GM12874 (cell line): ENCODE data around the gene NRCAM.

Experiments
- TF ChIP-seq, protein P1 (sequence below): IDR thresholded peaks from 2 replicates; pipeline ENCODE4 v1.5.1; 2011; ENCODE audit warnings: low read depth, mild to moderate bottlenecking, control low read depth, low read length, moderate library complexity; ENCODE audit not compliant: insufficient read depth

The NRCAM gene

GRCh38 chr7:108254259-108254658, 202.0 kb downstream of the NRCAM start:
- TF ChIP-seq, protein P1, sequence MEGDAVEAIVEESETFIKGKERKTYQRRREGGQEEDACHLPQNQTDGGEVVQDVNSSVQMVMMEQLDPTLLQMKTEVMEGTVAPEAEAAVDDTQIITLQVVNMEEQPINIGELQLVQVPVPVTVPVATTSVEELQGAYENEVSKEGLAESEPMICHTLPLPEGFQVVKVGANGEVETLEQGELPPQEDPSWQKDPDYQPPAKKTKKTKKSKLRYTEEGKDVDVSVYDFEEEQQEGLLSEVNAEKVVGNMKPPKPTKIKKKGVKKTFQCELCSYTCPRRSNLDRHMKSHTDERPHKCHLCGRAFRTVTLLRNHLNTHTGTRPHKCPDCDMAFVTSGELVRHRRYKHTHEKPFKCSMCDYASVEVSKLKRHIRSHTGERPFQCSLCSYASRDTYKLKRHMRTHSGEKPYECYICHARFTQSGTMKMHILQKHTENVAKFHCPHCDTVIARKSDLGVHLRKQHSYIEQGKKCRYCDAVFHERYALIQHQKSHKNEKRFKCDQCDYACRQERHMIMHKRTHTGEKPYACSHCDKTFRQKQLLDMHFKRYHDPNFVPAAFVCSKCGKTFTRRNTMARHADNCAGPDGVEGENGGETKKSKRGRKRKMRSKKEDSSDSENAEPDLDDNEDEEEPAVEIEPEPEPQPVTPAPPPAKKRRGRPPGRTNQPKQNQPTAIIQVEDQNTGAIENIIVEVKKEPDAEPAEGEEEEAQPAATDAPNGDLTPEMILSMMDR: no peak

GRCh38 chr7:108253275-108254044, 202.8 kb downstream of the NRCAM start:
- TF ChIP-seq, protein P1: no peak

DNA sequence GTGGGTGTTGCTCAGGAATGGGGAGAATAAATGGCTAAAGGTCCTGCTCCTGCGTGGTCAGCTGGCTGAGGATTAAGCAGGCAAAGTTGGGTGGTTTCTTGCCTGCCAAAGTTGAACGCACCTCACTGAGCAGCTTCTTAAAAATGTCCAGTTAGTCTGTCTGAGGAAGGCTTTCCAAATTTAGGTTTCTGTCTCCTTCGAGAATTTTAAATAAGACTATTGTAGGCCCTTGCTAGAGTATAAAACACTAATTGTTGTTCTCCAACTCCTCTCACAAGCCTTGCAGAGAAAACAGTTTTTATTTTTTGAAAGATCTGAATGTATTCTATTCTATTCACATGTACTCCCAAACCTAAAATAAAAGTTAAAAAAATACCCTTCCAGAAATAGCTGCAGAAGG, 204.1 kb downstream of the NRCAM start:
- TF ChIP-seq, protein P1: no peak

DNA sequence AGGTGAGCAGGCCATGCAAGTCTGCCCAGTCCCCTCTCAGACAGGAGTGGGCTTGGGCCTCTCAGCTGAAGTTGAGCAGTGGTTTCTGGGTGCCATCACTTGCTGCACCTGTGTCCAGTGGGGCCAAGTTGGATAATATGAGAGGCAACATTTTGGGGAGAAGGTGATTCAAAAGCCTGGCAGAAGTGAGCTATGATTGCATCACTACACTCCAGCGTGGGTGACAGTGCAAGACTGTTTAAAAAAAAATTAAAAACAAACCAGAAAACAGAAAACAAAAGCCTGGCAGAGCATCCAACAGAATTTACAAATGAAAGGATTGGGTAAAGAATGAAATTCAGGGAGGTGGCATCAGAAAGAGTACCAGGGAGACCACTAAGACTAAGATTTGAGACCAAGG, 204.5 kb downstream of the NRCAM start:
- TF ChIP-seq, protein P1: no peak

DNA sequence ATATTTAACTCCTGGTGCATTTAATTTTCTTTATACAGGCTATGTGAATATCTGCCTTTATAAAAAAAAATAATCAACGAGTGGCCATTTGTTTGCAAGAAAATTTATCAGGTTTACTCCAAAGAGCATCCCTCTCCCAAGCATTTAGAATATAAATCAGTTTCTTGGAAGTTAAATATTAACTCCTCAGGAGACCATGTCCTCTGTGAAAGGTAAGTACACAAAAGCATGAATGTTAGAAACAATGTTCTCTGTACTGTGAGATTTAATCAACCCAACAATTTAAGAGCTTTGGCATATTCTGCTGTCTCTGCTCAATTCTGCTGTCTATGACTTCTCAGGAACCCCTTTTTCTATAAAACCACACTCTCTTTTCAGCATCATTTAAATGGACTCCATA, 206.8 kb downstream of the NRCAM start:
- TF ChIP-seq, protein P1: no peak

- TF ChIP-seq, protein P1: no peak
These were observed 207.4 kb downstream of the NRCAM start for GRCh38 chr7:108248821-108249220.

GRCh38 chr7:108248418-108248817, 207.8 kb downstream of the NRCAM start:
- TF ChIP-seq, protein P1: no peak
